ENCODE results near the gene FAM228B.

The FAM228B gene

DNA sequence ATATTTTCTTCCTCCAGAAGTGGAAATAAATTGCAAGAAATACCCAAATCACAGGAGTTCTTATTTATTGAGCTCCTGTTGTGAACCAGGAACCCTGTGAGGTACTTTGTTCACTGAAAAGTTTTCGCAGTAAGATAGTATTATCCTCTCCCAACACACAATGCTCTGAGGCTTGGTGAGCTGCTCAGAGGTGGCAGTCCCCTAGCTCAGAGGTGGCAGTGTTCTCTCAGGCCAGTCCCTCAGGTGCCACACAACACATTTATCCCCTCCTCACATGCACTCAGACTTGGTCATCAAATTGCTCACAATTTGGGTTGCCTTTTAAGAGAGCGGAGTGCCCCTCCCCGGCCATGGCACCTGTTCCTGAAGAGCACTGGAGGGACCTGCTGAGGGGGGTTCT lies 77.5 kb downstream of the FAM228B start:
- no peak for DNase-seq (ENCODE audit: low read depth)
- TF ChIP-seq, protein P1, sequence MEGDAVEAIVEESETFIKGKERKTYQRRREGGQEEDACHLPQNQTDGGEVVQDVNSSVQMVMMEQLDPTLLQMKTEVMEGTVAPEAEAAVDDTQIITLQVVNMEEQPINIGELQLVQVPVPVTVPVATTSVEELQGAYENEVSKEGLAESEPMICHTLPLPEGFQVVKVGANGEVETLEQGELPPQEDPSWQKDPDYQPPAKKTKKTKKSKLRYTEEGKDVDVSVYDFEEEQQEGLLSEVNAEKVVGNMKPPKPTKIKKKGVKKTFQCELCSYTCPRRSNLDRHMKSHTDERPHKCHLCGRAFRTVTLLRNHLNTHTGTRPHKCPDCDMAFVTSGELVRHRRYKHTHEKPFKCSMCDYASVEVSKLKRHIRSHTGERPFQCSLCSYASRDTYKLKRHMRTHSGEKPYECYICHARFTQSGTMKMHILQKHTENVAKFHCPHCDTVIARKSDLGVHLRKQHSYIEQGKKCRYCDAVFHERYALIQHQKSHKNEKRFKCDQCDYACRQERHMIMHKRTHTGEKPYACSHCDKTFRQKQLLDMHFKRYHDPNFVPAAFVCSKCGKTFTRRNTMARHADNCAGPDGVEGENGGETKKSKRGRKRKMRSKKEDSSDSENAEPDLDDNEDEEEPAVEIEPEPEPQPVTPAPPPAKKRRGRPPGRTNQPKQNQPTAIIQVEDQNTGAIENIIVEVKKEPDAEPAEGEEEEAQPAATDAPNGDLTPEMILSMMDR (IDR thresholded peaks at IDR 0.05; ENCODE audit: low read depth, low read length, missing control alignments): no peak
- H3K4me3 ChIP-seq (ENCODE audit: low read depth, low read length): no peak overlapping the region

DNA sequence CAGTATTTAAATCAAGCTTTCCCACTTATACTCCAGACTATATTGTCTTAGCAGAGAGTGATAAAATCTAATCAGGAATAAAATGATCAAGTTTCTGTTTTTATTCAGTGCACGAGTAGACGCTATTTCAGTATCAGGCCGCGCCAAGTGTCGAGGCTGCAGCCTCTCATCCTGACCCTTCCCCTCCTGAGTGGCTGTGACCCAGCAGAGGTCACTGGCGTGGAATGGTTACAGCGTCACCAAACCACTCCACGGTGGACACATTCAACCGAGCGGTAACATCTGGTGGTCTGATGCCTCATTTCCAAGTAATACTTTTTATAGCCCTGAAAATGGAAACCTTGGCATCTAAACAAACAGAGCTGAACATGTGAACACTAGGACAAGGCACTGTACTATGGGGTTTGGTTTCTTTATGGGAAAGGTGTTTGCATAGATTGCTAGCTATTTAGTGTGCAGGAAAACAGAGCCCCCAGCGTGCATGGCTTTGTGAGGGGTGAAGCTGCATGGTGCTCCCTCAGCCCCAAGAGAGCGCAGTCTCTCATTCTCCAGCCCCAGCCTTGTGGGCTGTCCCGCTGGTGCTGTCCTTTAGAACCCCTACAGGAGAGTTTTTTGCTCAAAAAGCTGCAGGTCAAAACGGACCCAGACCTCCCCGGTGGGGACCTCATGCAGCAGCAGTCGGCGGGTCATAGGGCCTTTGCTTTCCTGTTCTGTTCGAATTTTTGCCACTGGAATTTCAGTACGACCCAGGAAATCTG lies 79.9 kb downstream of the FAM228B start:
- DNase-seq (ENCODE audit: low read depth): no peak
- TF ChIP-seq, protein P1 (IDR thresholded peaks at IDR 0.05; ENCODE audit: low read depth, low read length, missing control alignments): no peak
- no peak overlapping the region for H3K4me3 ChIP-seq (ENCODE audit: low read depth, low read length)

DNA sequence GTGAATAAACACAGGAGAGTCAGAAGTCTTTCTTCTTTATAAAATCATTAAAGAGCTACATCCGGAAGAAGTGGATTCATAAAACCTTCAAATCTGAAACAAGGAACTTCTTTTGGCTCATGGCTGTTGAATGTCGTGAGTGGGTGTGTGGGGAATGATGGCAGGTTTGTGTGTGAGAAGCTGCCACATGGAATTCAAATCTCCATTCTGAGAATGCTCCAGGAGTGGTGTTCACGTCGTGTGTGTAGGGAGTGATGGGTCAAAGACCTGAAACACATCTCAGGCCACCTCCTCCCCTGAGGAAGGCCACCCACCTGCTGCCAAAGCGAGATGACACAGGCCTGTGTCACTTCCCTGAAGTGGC lies 80.5 kb downstream of the FAM228B start:
- no peak overlapping the region for H3K4me3 ChIP-seq (ENCODE audit: low read depth, low read length)
- TF ChIP-seq, protein P1 (IDR thresholded peaks at IDR 0.05; ENCODE audit: low read depth, low read length, missing control alignments): no peak
- DNase-seq (ENCODE audit: low read depth): no peak

DNA sequence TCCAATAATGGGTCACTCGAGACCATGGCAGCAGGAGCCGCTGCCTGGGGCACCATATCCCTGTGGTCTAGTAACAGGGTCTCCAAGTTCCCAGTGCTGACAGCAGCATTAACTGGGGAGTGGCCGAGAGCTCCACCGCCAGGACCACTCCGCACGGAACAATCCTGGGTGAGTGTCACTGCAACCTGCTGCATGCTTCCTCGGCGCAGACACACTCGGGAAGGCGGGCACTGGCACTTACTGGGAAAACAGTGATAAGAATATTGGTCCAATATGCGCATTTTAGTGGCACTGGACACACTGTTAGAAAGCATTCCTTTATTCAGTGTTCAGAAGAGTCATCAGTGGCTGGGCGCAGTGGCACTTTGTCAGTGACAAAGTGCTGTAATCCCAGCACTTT lies 81.2 kb downstream of the FAM228B start:
- no peak for DNase-seq (ENCODE audit: low read depth)
- TF ChIP-seq, protein P1 (IDR thresholded peaks at IDR 0.05; ENCODE audit: low read depth, low read length, missing control alignments): no peak
- no peak overlapping the region for H3K4me3 ChIP-seq (ENCODE audit: low read depth, low read length)

DNA sequence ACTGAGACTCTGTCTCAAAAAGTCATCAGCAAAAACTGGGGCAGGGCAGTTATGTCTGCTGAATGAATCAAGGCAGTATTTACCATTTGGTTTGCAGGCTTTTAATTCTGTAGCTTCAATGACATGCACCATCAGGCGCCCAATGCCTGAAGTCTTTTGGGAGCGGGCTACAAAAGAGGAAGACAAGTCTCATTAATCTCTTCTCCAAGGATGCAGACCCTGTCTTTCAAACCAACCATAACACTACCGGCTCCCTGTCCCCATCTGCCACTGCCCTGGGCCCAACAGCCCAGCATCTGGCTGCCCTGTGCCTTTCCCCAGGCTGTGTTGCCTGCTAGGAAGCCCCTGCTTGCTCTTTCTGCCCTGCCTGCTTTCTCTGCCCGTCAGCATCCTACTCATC lies 81.9 kb downstream of the FAM228B start:
- no peak overlapping the region for H3K4me3 ChIP-seq (ENCODE audit: low read depth, low read length)
- DNase-seq (ENCODE audit: low read depth): no peak
- TF ChIP-seq, protein P1 (IDR thresholded peaks at IDR 0.05; ENCODE audit: low read depth, low read length, missing control alignments): no peak

DNA sequence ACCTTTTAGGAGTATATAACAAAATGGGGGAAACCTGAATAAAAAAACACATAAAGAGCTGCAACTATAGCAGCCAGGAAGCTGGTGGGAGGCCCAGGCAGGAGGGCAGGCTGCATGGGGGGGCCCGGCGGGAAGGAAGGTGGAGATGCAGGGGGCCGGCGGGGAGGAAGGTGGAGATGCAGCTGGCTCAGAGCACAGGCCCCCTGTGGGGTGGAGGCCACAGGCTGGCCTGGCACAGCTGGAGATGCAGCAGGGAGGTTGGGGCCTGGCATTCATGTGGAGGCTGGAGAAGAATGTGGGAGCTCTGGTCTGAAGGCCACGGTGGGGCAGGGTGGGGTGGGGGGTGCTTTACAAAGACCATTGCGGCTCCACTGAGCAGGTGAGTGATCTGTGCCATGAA lies 83.0 kb downstream of the FAM228B start:
- TF ChIP-seq, protein P1 (IDR thresholded peaks at IDR 0.05; ENCODE audit: low read depth, low read length, missing control alignments): no peak
- DNase-seq (ENCODE audit: low read depth): no peak
- no peak overlapping the region for H3K4me3 ChIP-seq (ENCODE audit: low read depth, low read length)

DNA sequence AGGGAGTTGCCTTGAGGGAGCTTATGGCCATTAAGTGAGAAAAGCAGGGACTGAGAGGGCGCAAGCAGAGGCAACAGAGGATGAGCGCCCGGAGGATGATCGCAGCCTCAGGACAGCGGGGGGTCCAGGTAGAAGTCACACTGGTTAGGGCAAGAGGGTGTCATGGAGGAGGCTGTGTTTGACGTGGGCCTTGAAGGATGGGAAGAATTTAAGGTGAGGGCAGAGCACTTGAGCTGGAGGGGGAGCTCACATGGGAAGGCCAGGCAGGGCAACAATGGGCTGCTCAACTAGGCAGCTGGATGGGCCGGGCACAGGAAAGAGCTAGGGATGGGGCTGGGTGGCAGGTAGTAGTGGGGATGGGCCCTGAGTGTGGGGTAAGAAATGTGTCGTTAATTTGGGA lies 83.4 kb downstream of the FAM228B start:
- TF ChIP-seq, protein P1 (IDR thresholded peaks at IDR 0.05; ENCODE audit: low read depth, low read length, missing control alignments): no peak
- DNase-seq (ENCODE audit: low read depth): no peak
- no peak overlapping the region for H3K4me3 ChIP-seq (ENCODE audit: low read depth, low read length)
